H1 (cell line): ENCODE measurements around the gene TCHP. TPM values are rescaled to one million over a fixed set of nuclear protein-coding genes. Genes with fewer than 3 reads are reported as not detected.

Source experiments
- CTCF ChIA-PET: fragments of 300-600 bp; sonication (Branson Sonifier 250); formaldehyde crosslinking; loops from one replicate; lab custom pipeline; 2021; ENCODE audit not compliant: partially characterized antibody; lab: Charles Lee
- POLR2A ChIA-PET: fragments of 300-600 bp; sonication (Branson Sonifier 250); formaldehyde crosslinking; loops from one replicate; lab custom pipeline; 2021; ENCODE audit warnings: inconsistent platforms; ENCODE audit not compliant: partially characterized antibody; lab: Charles Lee
- DNase-seq, 2 experiments: peaks; one replicate each; pipeline versions ENCODE4 v3.0.0 to v3.0.0-alpha.2; 2010 to 2022; ENCODE audit warnings: low spot score in 2 of 2, low read depth in 1 of 2, mixed read lengths in 1 of 2
- FAIRE-seq: peaks from 2 replicates; lab custom pipeline; 2011; peaks lifted over from hg19 to GRCh38; lab: Jason Lieb, UNC
- H2AFZ ChIP-seq: 2 replicates; pipeline ENCODE4 v1.8.1; 2012; ENCODE audit warnings: low read length, inconsistent platforms
- H2AK5ac ChIP-seq: 2 replicates; pipeline ENCODE4 v1.6.1; 2013; ENCODE audit warnings: low read depth, low read length
- H2BK120ac ChIP-seq: replicated peaks from 2 replicates; pipeline ENCODE3; 2013; ENCODE audit warnings: low read depth, low read length, inconsistent platforms
- H2BK12ac ChIP-seq: 2 replicates; pipeline ENCODE4 v1.6.1; 2013; ENCODE audit warnings: low read depth, low read length
- H2BK15ac ChIP-seq: 2 replicates; pipeline ENCODE4 v1.6.1; 2013; ENCODE audit warnings: low read length
- H2BK20ac ChIP-seq: 2 replicates; pipeline ENCODE4 v1.6.1; 2013; ENCODE audit warnings: low read length
- H2BK5ac ChIP-seq: 2 replicates; pipeline ENCODE4 v1.6.1; 2013; ENCODE audit warnings: low read depth, low read length
- H3K14ac ChIP-seq: 2 replicates; pipeline ENCODE4 v1.6.1; 2013; ENCODE audit warnings: inconsistent platforms; ENCODE audit not compliant: insufficient read length
- H3K18ac ChIP-seq: 2 replicates; pipeline ENCODE4 v1.6.1; 2013; ENCODE audit warnings: low read length; ENCODE audit errors: extremely low read depth
- H3K23ac ChIP-seq: 2 replicates; pipeline ENCODE4 v1.6.1; 2013; ENCODE audit warnings: inconsistent platforms; ENCODE audit not compliant: insufficient read length
- H3K23me2 ChIP-seq: 2 replicates; pipeline ENCODE4 v1.6.1; 2013; ENCODE audit warnings: low read depth, low read length
- H3K27ac ChIP-seq: 2 replicates; pipeline ENCODE4 v1.6.1; 2011; ENCODE audit warnings: low read depth, low read length, inconsistent platforms
- H3K27me3 ChIP-seq, 4 experiments: replicated peaks in 1 of 4; 1 replicate in 1 of 4; 2 replicates in 3 of 4; pipeline versions ENCODE4 v1.6.1 to v1.8.1; 2011 to 2013; ENCODE audit warnings: low read length in 3 of 4, mild to moderate bottlenecking in 3 of 4, inconsistent platforms in 2 of 4, mixed read lengths in 2 of 4, moderate library complexity in 1 of 4; ENCODE audit not compliant: control insufficient read depth in 3 of 4, insufficient read depth in 3 of 4; ENCODE audit errors: extremely low read depth in 1 of 4
- H3K36me3 ChIP-seq, 4 experiments: 2 replicates each; pipeline versions ENCODE4 v1.6.1 to v1.8.1; 2011 to 2013; ENCODE audit warnings: mild to moderate bottlenecking in 4 of 4, low read length in 3 of 4, moderate library complexity in 2 of 4, control low read depth in 1 of 4, inconsistent platforms in 1 of 4; ENCODE audit not compliant: insufficient read depth in 4 of 4, control insufficient read depth in 2 of 4
- H3K4ac ChIP-seq: replicated peaks from 2 replicates; pipeline ENCODE3; 2013; ENCODE audit warnings: low read length, low read depth, mixed read lengths, inconsistent platforms; ENCODE audit not compliant: insufficient read length
- H3K4me1 ChIP-seq, 4 experiments: replicated peaks in 1 of 4; 1 replicate in 1 of 4; 2 replicates in 3 of 4; pipeline versions ENCODE4 v1.6.1 to v1.8.1; 2011 to 2013; ENCODE audit warnings: low read length in 3 of 4, inconsistent platforms in 2 of 4, mixed read lengths in 1 of 4; ENCODE audit not compliant: insufficient read depth in 4 of 4, control insufficient read depth in 3 of 4
- H3K4me2 ChIP-seq, 2 experiments: 2 replicates each; pipeline versions ENCODE4 v1.6.1 to v1.8.1; 2011 to 2013; ENCODE audit warnings: low read depth in 2 of 2, low read length in 2 of 2, control low read depth in 1 of 2, inconsistent platforms in 1 of 2, mild to moderate bottlenecking in 1 of 2; ENCODE audit not compliant: insufficient read depth in 1 of 2
- H3K4me3 ChIP-seq, 4 experiments: fragments of 200-600, 300-600 bp in 1 of 4; sonication (generic), shearing (Covaris generic), sonication (Bioruptor Twin) in 1 of 4; 2 replicates each; pipeline versions ENCODE4 v1.5.1 to v1.8.1; 2011 to 2016; ENCODE audit warnings: low read length in 4 of 4, low read depth in 3 of 4, control low read depth in 2 of 4, inconsistent platforms in 2 of 4, mild to moderate bottlenecking in 2 of 4, mixed read lengths in 1 of 4, moderate library complexity in 1 of 4; ENCODE audit not compliant: insufficient read depth in 2 of 4; ENCODE audit errors: extremely low read depth in 1 of 4
- H3K56ac ChIP-seq: replicated peaks from 2 replicates; pipeline ENCODE3; 2013; ENCODE audit warnings: low read depth, mild to moderate bottlenecking, mixed read lengths, low read length, inconsistent platforms; ENCODE audit not compliant: insufficient read length
- H3K79me1 ChIP-seq: 2 replicates; pipeline ENCODE4 v1.6.1; 2013; ENCODE audit warnings: low read depth, low read length, control low read depth
- H3K79me2 ChIP-seq, 2 experiments: 2 replicates each; pipeline versions ENCODE4 v1.6.1 to v1.8.1; 2012 to 2013; ENCODE audit warnings: low read length in 2 of 2, mild to moderate bottlenecking in 2 of 2, inconsistent platforms in 1 of 2; ENCODE audit not compliant: insufficient read depth in 2 of 2, control insufficient read depth in 1 of 2
- H3K9ac ChIP-seq, 4 experiments: replicated peaks in 1 of 4; 1 replicate in 1 of 4; 2 replicates in 3 of 4; pipeline versions ENCODE4 v1.6.1 to v1.8.1; 2011 to 2013; ENCODE audit warnings: low read depth in 3 of 4, low read length in 3 of 4, control low read depth in 2 of 4, mild to moderate bottlenecking in 2 of 4, moderate library complexity in 2 of 4, inconsistent platforms in 1 of 4; ENCODE audit errors: extremely low read depth in 1 of 4
- H3K9me3 ChIP-seq, 2 experiments: 2 replicates each; pipeline versions ENCODE4 v1.6.1 to v1.8.1; 2012 to 2013; ENCODE audit warnings: mild to moderate bottlenecking in 2 of 2, moderate library complexity in 2 of 2, control low read depth in 1 of 2, inconsistent platforms in 1 of 2, low read depth in 1 of 2, low read length in 1 of 2, mixed read lengths in 1 of 2; ENCODE audit not compliant: insufficient read depth in 2 of 2
- H4K20me1 ChIP-seq, 2 experiments: replicated peaks in 1 of 2; 2 replicates each; pipeline versions ENCODE3 to v1.8.1; 2011 to 2013; ENCODE audit warnings: inconsistent platforms in 2 of 2, low read length in 2 of 2, mild to moderate bottlenecking in 1 of 2; ENCODE audit not compliant: insufficient read depth in 2 of 2, control insufficient read depth in 1 of 2
- H4K5ac ChIP-seq: 2 replicates; pipeline ENCODE4 v1.6.1; 2013; ENCODE audit warnings: low read length, low read depth, mixed read lengths, inconsistent platforms; ENCODE audit not compliant: insufficient read length
- H4K8ac ChIP-seq: 2 replicates; pipeline ENCODE4 v1.8.0; 2013; ENCODE audit warnings: mild to moderate bottlenecking, moderate library complexity, low read length, inconsistent platforms; ENCODE audit not compliant: insufficient read depth; ENCODE audit errors: extremely low read depth
- H4K91ac ChIP-seq: replicated peaks from 2 replicates; pipeline ENCODE3; 2013; ENCODE audit warnings: low read length, mixed read lengths, inconsistent platforms; ENCODE audit not compliant: insufficient read length
- ATF2 ChIP-seq: IDR thresholded peaks from 2 replicates; pipeline ENCODE4 v1.6.1; 2012; ENCODE audit warnings: low read length, inconsistent platforms
- BRCA1 ChIP-seq: IDR thresholded peaks from 2 replicates; pipeline ENCODE4 v1.6.1; 2012; ENCODE audit warnings: low read depth, low read length, improper control_type of control experiment
- CHD1 ChIP-seq: IDR thresholded peaks from 2 replicates; pipeline ENCODE4 v1.6.1; 2012; ENCODE audit warnings: low read depth, low read length, improper control_type of control experiment
- CHD2 ChIP-seq: IDR thresholded peaks from 2 replicates; pipeline ENCODE4 v1.6.1; 2012; ENCODE audit warnings: low read length, improper control_type of control experiment
- CTCF ChIP-seq, 3 experiments: IDR thresholded peaks; 1 replicate in 2 of 3; 2 replicates in 1 of 3; pipeline versions ENCODE4 v1.5.1 to v1.6.1; 2011; ENCODE audit warnings: low read length in 3 of 3, mild to moderate bottlenecking in 3 of 3, inconsistent platforms in 2 of 3, low read depth in 1 of 3, moderate library complexity in 1 of 3; ENCODE audit not compliant: insufficient read depth in 1 of 3; ENCODE audit errors: control extremely low read depth in 1 of 3
- EGR1 ChIP-seq: IDR thresholded peaks from 2 replicates; pipeline ENCODE4 v1.6.1; 2011; ENCODE audit warnings: low read depth, low read length, borderline replicate concordance
- GABPA ChIP-seq: IDR thresholded peaks from 2 replicates; pipeline ENCODE4 v1.6.1; 2011; ENCODE audit warnings: mild to moderate bottlenecking, low read length, moderate library complexity, borderline replicate concordance; ENCODE audit not compliant: insufficient read depth
- GTF2F1 ChIP-seq: IDR thresholded peaks from 2 replicates; pipeline ENCODE4 v1.6.1; 2012; ENCODE audit warnings: low read depth, low read length, improper control_type of control experiment, borderline replicate concordance
- SIRT6 ChIP-seq: IDR thresholded peaks from one replicate; pipeline ENCODE4 v1.7.1; 2012; ENCODE audit warnings: low read length, inconsistent platforms
- SP4 ChIP-seq: IDR thresholded peaks from 2 replicates; pipeline ENCODE4 v1.6.1; 2012; ENCODE audit warnings: low read length, inconsistent platforms
- TEAD4 ChIP-seq: IDR thresholded peaks from 2 replicates; pipeline ENCODE4 v1.6.1; 2012; ENCODE audit warnings: low read depth, low read length, inconsistent platforms, mixed read lengths
- WGBS, 2 experiments: shearing (Covaris generic) in 1 of 2; methylation state at CpG; one replicate each; pipeline versions ENCODE4 v1.1.6 to v1.1.7; 2013 to 2015; ENCODE audit warnings: low lambda C conversion rate in 2 of 2, mixed read lengths in 2 of 2, inconsistent platforms in 1 of 2, low coverage in 1 of 2, missing lambda C conversion rate in 1 of 2; ENCODE audit not compliant: insufficient replicate concordance in 2 of 2, insufficient coverage in 1 of 2, insufficient read length in 1 of 2; ENCODE audit errors: extremely low coverage in 1 of 2, missing lambda C conversion rate in 1 of 2; 5-methylcytosine and 5-hydroxymethylcytosine counted together
- polyA plus RNA-seq, 7 experiments: library from polyadenylated mRNA; depleted of rRNA in 3 of 7; stranded (reverse) in 5 of 7; unstranded in 2 of 7; fragments of >200 nt in 5 of 7; fragments of 200-250 nt in 2 of 7; gene quantifications; 1 replicate in 5 of 7; 2 replicates in 1 of 7; 4 replicates in 1 of 7; pipeline versions ENCODE4 v1.2.1 to v1.2.3, GENCODE V29; 2011 to 2013; ENCODE audit warnings: missing spikeins in 2 of 7, mixed read lengths in 2 of 7
- total RNA-seq: library from RNA; stranded (reverse); fragmentation: NEBNext Ultra II Directional; extraction: Animal tissue kit (Norgen Biotek cat#: 25700); gene quantifications from 2 replicates; pipeline ENCODE4 v1.2.1, GENCODE V29; 2021

The TCHP gene
- total and polyA plus RNA-seq, 2 of the 8 experiments (the other 6 are each of a cell fraction or from before 2014, with no cell fraction given): 2.8 to 4.5 TPM

GRCh38 chr12:109961201-109961600, 61.1 kb downstream of the TCHP start:
- Histone ChIP-seq H3K4me3 (no peak overlapping the region), H3K9ac (no peak overlapping the region), H3K18ac (no peak overlapping the region), H2BK5ac (no peak overlapping the region), H3K4me2 (no peak overlapping the region), H3K79me1 (no peaks in the 10 kb centered on the region), H3K56ac (no peak overlapping the region), H2BK20ac (no peak overlapping the region), H3K27me3 (no peaks in the 10 kb centered on the region), H2BK12ac (no peak overlapping the region), H4K8ac (no peak overlapping the region), H2BK120ac (no peak overlapping the region), H2BK15ac (no peak overlapping the region), H2AFZ (no peak overlapping the region), H4K5ac (no peak overlapping the region), H3K36me3 (peaks cover 0 to 13% (median 2%) of the 10 kb centered on the region in 4 experiments; a peak in 2 of 8 replicates), H3K4me1 (no peaks in the 10 kb centered on the region), H3K23me2 (no peaks in the 10 kb centered on the region), H4K20me1 (no peaks in the 10 kb centered on the region), H3K4ac (no peak overlapping the region), H3K9me3 (no peaks in the 10 kb centered on the region), H4K91ac (no peak overlapping the region), H3K14ac (no peak overlapping the region), H3K27ac (no peak overlapping the region), H2AK5ac (no peak overlapping the region), H3K79me2 (no peaks in the 10 kb centered on the region), H3K23ac (no peak overlapping the region)
- FAIRE-seq (no peak), DNase-seq (no peak)
- WGBS, 2 experiments: 96% methylated on average over 14 of the region's 14 CpGs; no CpG with 5 or more reads in 1 of the 2 experiments
- ChIA-PET POLR2A (interaction anchor here (0.6 to 1.3 kb wide), 3 partner anchors 16 to 43 kb away, joined by 3 read pairs; no protein-coding TSS in a partner anchor), CTCF (interaction anchor here (1.0 to 1.5 kb wide), 3 partner anchors 27 to 156 kb away, joined by 3 to 5 read pairs (median 4); no protein-coding TSS in a partner anchor)
- TF ChIP-seq ATF2 (no peak), GABPA (no peak), CHD1 (no peak), CHD2 (no peak), BRCA1 (no peak), EGR1 (no peak), GTF2F1 (no peak), SP4 (no peak), CTCF (IDR thresholded peaks at IDR 0.05; ENCODE audit: control extremely low read depth in 1 of 3, insufficient read depth in 1 of 3, low read depth in 1 of 3, low read length in 3 of 3) (no peak), TEAD4 (no peak), SIRT6 (no peak)
